Measurements from ENCODE around the gene GLP2R. TPM values are rescaled to one million over a fixed set of nuclear protein-coding genes. Genes with fewer than 3 reads are reported as not detected.

The GLP2R gene
- total RNA-seq, 1 experiment from 2014 or later: not detected

GRCh38 chr17:9931144-9931741 lies 105.5 kb downstream of the GLP2R start:
- Mint-ChIP-seq H3K9me3 (0 out of 2 replicates have a peak, but pooled peaks cover 3% of the 10 kb centered on the region), H3K36me3 (no peaks in the 10 kb centered on the region), H3K27me3 (ENCODE audit: low read depth) (no peaks in the 10 kb centered on the region), H3K27ac (no peak overlapping the region), H3K4me3 (no peak overlapping the region), H3K4me1 (0 out of 2 replicates have a peak, but pooled peaks cover 8% of the 10 kb centered on the region)
- no peak for TF ChIP-seq NR1H2 (CRISPR knock-in tag; IDR thresholded peaks at IDR 0.05)
- no peak for TF ChIP-seq KAT7 (CRISPR knock-in tag; IDR thresholded peaks at IDR 0.05; ENCODE audit: borderline replicate concordance)
- TF ChIP-seq MLX (CRISPR knock-in tag; IDR thresholded peaks at IDR 0.05): no peak
- no peak for TF ChIP-seq GABPB1 (CRISPR knock-in tag; IDR thresholded peaks at IDR 0.05)
- no peak for TF ChIP-seq ESRRA (CRISPR knock-in tag; IDR thresholded peaks at IDR 0.05; ENCODE audit: borderline replicate concordance)
- ATAC-seq: no peak
- ChIA-PET POLR2A (interaction anchor here (0.7 kb wide), 1 partner anchor 544 kb away, joined by 3 read pairs; no protein-coding TSS in a partner anchor), CTCF (interaction anchor here (1.9 to 8.2 kb wide), 2 partner anchors 26 to 51 kb away, joined by 8 to 112 read pairs; no protein-coding TSS in a partner anchor)
- no peak for DNase-seq (ENCODE audit: low spot score)

- Mint-ChIP-seq H3K27me3 (ENCODE audit: low read depth) (no peaks in the 10 kb centered on the region), H3K27ac (no peak overlapping the region), H3K4me3 (no peak overlapping the region), H3K4me1 (0 out of 2 replicates have a peak, but pooled peaks cover 8% of the 10 kb centered on the region), H3K36me3 (no peaks in the 10 kb centered on the region), H3K9me3 (0 out of 2 replicates have a peak, but pooled peaks cover 3% of the 10 kb centered on the region)
- no peak for ATAC-seq
- POLR2A ChIA-PET: no interaction called here
- DNase-seq (ENCODE audit: low spot score): no peak
- no peak for TF ChIP-seq E2F4 (CRISPR knock-in tag; IDR thresholded peaks at IDR 0.05; ENCODE audit: borderline replicate concordance, low read depth)
- TF ChIP-seq ZNF423 (CRISPR knock-in tag; IDR thresholded peaks at IDR 0.05): no peak
- TF ChIP-seq MXD4 (CRISPR knock-in tag; IDR thresholded peaks at IDR 0.05; ENCODE audit: borderline replicate concordance): no peak
- TF ChIP-seq FOXP1 (CRISPR knock-in tag; IDR thresholded peaks at IDR 0.05; ENCODE audit: borderline replicate concordance): no peak
- TF ChIP-seq NR1H2 (CRISPR knock-in tag; IDR thresholded peaks at IDR 0.05): no peak
- TF ChIP-seq SMAD3 (CRISPR knock-in tag; IDR thresholded peaks at IDR 0.05; ENCODE audit: borderline replicate concordance): no peak
- TF ChIP-seq HMGA2 (CRISPR knock-in tag; IDR thresholded peaks at IDR 0.05): no peak
- CTCF ChIA-PET: no interaction called here
Observed at GRCh38 chr17:9932491-9932890, 106.8 kb downstream of the GLP2R start.

GRCh38 chr17:9934331-9934730 lies 108.6 kb downstream of the GLP2R start:
- no peak for ATAC-seq
- Mint-ChIP-seq H3K27ac (no peak overlapping the region), H3K4me3 (no peak overlapping the region), H3K9me3 (peaks cover 10% of the 10 kb centered on the region; the same call in 1 of the 2 replicates), H3K27me3 (ENCODE audit: low read depth) (no peaks in the 10 kb centered on the region), H3K36me3 (peaks cover 5% of the 10 kb centered on the region; the same call in 1 of the 2 replicates), H3K4me1 (0 out of 2 replicates have a peak, but pooled peaks cover 3% of the 10 kb centered on the region)
- TF ChIP-seq NFYB (CRISPR knock-in tag; conservative IDR thresholded peaks at IDR 0.05; ENCODE audit: low read depth) (no peak), E2F1 (CRISPR knock-in tag; IDR thresholded peaks at IDR 0.05) (no peak), JAZF1 (CRISPR knock-in tag; IDR thresholded peaks at IDR 0.05) (no peak), CREB1 (CRISPR knock-in tag; IDR thresholded peaks at IDR 0.05) (no peak), ZNF219 (CRISPR knock-in tag; IDR thresholded peaks at IDR 0.05; ENCODE audit: borderline replicate concordance) (no peak), AR (CRISPR knock-in tag; IDR thresholded peaks at IDR 0.05) (no peak), USF1 (CRISPR knock-in tag; IDR thresholded peaks at IDR 0.05) (no peak), SOX15 (CRISPR knock-in tag; IDR thresholded peaks at IDR 0.05) (no peak), MYBL2 (CRISPR knock-in tag; IDR thresholded peaks at IDR 0.05) (no peak), KAT7 (CRISPR knock-in tag; IDR thresholded peaks at IDR 0.05; ENCODE audit: borderline replicate concordance) (no peak)
- no peak for DNase-seq (ENCODE audit: low spot score)
- ChIA-PET POLR2A (no interaction called here), CTCF (interaction anchor here (0.8 to 1.9 kb wide), 5 partner anchors 10 to 48 kb away, joined by 3 to 7 read pairs (median 6); partner anchors contain the start of gene RCVRN)
